K562 (cell line): ENCODE results near the gene ZSCAN26. TPM values are rescaled to one million over a fixed set of nuclear protein-coding genes. Genes with fewer than 3 reads are reported as not detected.

ENCODE experiments used
- HDAC6 ChIP-seq: IDR thresholded peaks from 2 replicates; pipeline ENCODE4 v1.6.1; 2012; ENCODE audit warnings: low read depth, mild to moderate bottlenecking, control low read depth, inconsistent platforms, low read length, moderate library complexity
- KDM4B ChIP-seq, 2 experiments: fragments of 450-650 bp in 1 of 2; sonication (generic) in 1 of 2; IDR thresholded peaks; 2 replicates each; pipeline ENCODE4 v1.6.1; 2016 to 2017; ENCODE audit warnings: borderline replicate concordance in 2 of 2, antibody characterized with exemption in 1 of 2, low read depth in 1 of 2, mild to moderate bottlenecking in 1 of 2
- MGA ChIP-seq: fragments of 450-650 bp; IDR thresholded peaks from 2 replicates; pipeline ENCODE4 v1.6.1; 2016; ENCODE audit warnings: mild to moderate bottlenecking, moderate library complexity
- NFYB ChIP-seq: IDR thresholded peaks from 2 replicates; pipeline ENCODE4 v1.6.1; 2011; ENCODE audit warnings: mild to moderate bottlenecking, moderate library complexity; ENCODE audit not compliant: insufficient read length; ENCODE audit errors: extremely low read depth
- NKRF ChIP-seq: fragments of 450-650 bp; IDR thresholded peaks from 2 replicates; pipeline ENCODE4 v1.6.1; 2016; ENCODE audit warnings: borderline replicate concordance
- PHF20 ChIP-seq: fragments of 450-650 bp; IDR thresholded peaks from 2 replicates; pipeline ENCODE4 v1.6.1; 2018; ENCODE audit not compliant: partially characterized antibody
- POLR2AphosphoS2 ChIP-seq: IDR thresholded peaks from 2 replicates; pipeline ENCODE4 v1.6.1; 2012; ENCODE audit warnings: low read length, improper control_type of control experiment
- PTBP1 ChIP-seq: fragments of 200-400 bp; formaldehyde crosslinking; IDR thresholded peaks from 2 replicates; pipeline ENCODE4 v1.6.1; 2017; ENCODE audit warnings: low read depth, low read length
- PTRF ChIP-seq: fragments of 450-650 bp; IDR thresholded peaks from 2 replicates; pipeline ENCODE4 v1.6.1; 2016; ENCODE audit warnings: mild to moderate bottlenecking, missing genetic modification characterization, missing compliant biosample characterization
- STAT5A ChIP-seq: IDR thresholded peaks from 2 replicates; pipeline ENCODE4 v1.6.1; 2012; ENCODE audit warnings: low read length, inconsistent platforms, borderline replicate concordance
- TOE1 ChIP-seq, 2 experiments: fragments of 450-650 bp in 1 of 2; sonication (generic) in 1 of 2; formaldehyde crosslinking in 1 of 2; IDR thresholded peaks; 2 replicates each; pipeline versions ENCODE4 v1.7.1 to v1.8.0; 2016 to 2022; ENCODE audit warnings: borderline replicate concordance in 2 of 2, mild to moderate bottlenecking in 2 of 2, antibody characterized with exemption in 1 of 2, inconsistent platforms in 1 of 2, low read depth in 1 of 2, missing genetic modification reagents in 1 of 2, moderate library complexity in 1 of 2
- ZFP36 ChIP-seq: fragments of 150-350 bp; IDR thresholded peaks from 2 replicates; pipeline ENCODE4 v1.6.1; 2018; ENCODE audit warnings: low read length, low read depth; ENCODE audit not compliant: partially characterized antibody
- ZFX ChIP-seq: sonication (generic); formaldehyde crosslinking; IDR thresholded peaks from 2 replicates; pipeline ENCODE4 v1.8.0; 2022; ENCODE audit warnings: mild to moderate bottlenecking, missing genetic modification reagents, moderate library complexity
- ZNF583 ChIP-seq: fragments of 250-450 bp; sonication (Bioruptor Pico); IDR thresholded peaks from 2 replicates; pipeline ENCODE4 v1.4.0; 2020
- polyA plus RNA-seq, 8 experiments: library from polyadenylated mRNA; depleted of rRNA in 4 of 8; stranded (reverse) in 5 of 8; unstranded in 3 of 8; fragments of >200 nt; fragmentation: Nextera tagmentation in 2 of 8; fragmentation: Illumina TruSeq in 1 of 8; extraction: Ambion mirVana in 2 of 8; extraction: Trizol in 1 of 8; gene quantifications; 2 replicates each; pipeline versions ENCODE4 v1.2.1 to v1.2.3, GENCODE V29; 2011 to 2014; ENCODE audit warnings: inconsistent platforms in 1 of 8, missing spikeins in 1 of 8
- total RNA-seq, 7 experiments: library from RNA; depleted of rRNA in 6 of 7; stranded (reverse); fragments of >200 nt in 6 of 7; fragmentation: Illumina TruSeq in 2 of 7; extraction: Trizol in 2 of 7; gene quantifications; 2 replicates each; pipeline versions ENCODE4 v1.2.1 to v1.2.3, GENCODE V29; 2011 to 2021; ENCODE audit warnings: low replicate concordance in 1 of 7

ZSCAN26 gene
- total and polyA plus RNA-seq, 9 of the 15 experiments (the other 6 are each of a cell fraction or from before 2014, with no cell fraction given): 5.9 to 14.2 (median 10.5) TPM

- TF ChIP-seq MGA: no peak
- TF ChIP-seq POLR2AphosphoS2: no peak
- no peak for TF ChIP-seq PTRF (tag)
- no peak for TF ChIP-seq HDAC6
- no peak for TF ChIP-seq ZFP36
- TF ChIP-seq KDM4B (IDR thresholded peaks at IDR 0.05; ENCODE audit: borderline replicate concordance in 2 of 2, low read depth in 1 of 2): peak in 1 of 2 experiments; percentile 68; a peak in 1 of 4 replicates
- TF ChIP-seq ZNF583 (CRISPR knock-in tag): no peak
- TF ChIP-seq ZFX (CRISPR knock-in tag): peak; percentile 74
- no peak for TF ChIP-seq TOE1 (IDR thresholded peaks at IDR 0.05; ENCODE audit: borderline replicate concordance)
- TF ChIP-seq TOE1 (CRISPR knock-in tag; IDR thresholded peaks at IDR 0.05; ENCODE audit: borderline replicate concordance, low read depth): no peak
- no peak for TF ChIP-seq NFYB
- TF ChIP-seq PTBP1: no peak
- no peak for TF ChIP-seq STAT5A
- peak; percentile 70 for TF ChIP-seq PHF20
- no peak for TF ChIP-seq NKRF
These were observed 14.5 kb downstream of the ZSCAN26 start, which contains the start of gene PGBD1 (continued) for GRCh38 chr6:28281288-28282064.
